Endothelial cell of umbilical vein (primary cell): ENCODE measurements around the gene SEMG1. TPM values are rescaled to one million over a fixed set of nuclear protein-coding genes. Genes with fewer than 3 reads are reported as not detected.

Experiments used
- BruUV-seq: library from RNA; stranded (reverse); fragments of 400-500 nt; replicated peaks from 2 replicates; lab custom pipeline; 2021; lab: Mats Ljungman, UMichigan
- CTCF ChIA-PET: fragments of 300-600, 350-600 bp; sonication (Branson Sonifier 250); formaldehyde crosslinking; loops from one replicate; lab custom pipeline; 2021; ENCODE audit warnings: antibody characterized with exemption, inconsistent platforms; lab: Charles Lee
- POLR2A ChIA-PET: fragments of 300-600, 350-600 bp; sonication (Branson Sonifier 250); formaldehyde crosslinking; loops from one replicate; lab custom pipeline; 2021; ENCODE audit warnings: antibody characterized with exemption, inconsistent platforms; lab: Charles Lee
- DNase-seq: peaks from one replicate; pipeline ENCODE4 v3.0.0-alpha.2; 2011; ENCODE audit warnings: low read depth, low spot score
- FAIRE-seq: peaks from 2 replicates; lab custom pipeline; 2011; peaks lifted over from hg19 to GRCh38; lab: Jason Lieb, UNC
- H2AFZ ChIP-seq: 2 replicates; pipeline ENCODE4 v1.6.0; 2012; ENCODE audit warnings: low read depth, low read length, control low read depth, inconsistent platforms
- H3K27ac ChIP-seq: 2 replicates; pipeline ENCODE4 v1.5.1; 2011; ENCODE audit warnings: low read depth, mild to moderate bottlenecking, control low read depth, low read length, moderate library complexity; ENCODE audit not compliant: insufficient read depth
- H3K27me3 ChIP-seq, 2 experiments: 2 replicates each; pipeline versions ENCODE4 v1.6.0 to v1.6.1; 2011; ENCODE audit warnings: low read length in 2 of 2, mixed read lengths in 1 of 2; ENCODE audit not compliant: control insufficient read depth in 2 of 2, insufficient read depth in 2 of 2
- H3K36me3 ChIP-seq, 2 experiments: 2 replicates in 1 of 2; 3 replicates in 1 of 2; pipeline ENCODE4 v1.5.1; 2011; ENCODE audit warnings: low read length in 2 of 2, mild to moderate bottlenecking in 1 of 2, moderate library complexity in 1 of 2; ENCODE audit not compliant: control insufficient read depth in 2 of 2, insufficient read depth in 2 of 2; ENCODE audit errors: extremely low read depth in 1 of 2
- H3K4me1 ChIP-seq: 3 replicates; pipeline ENCODE4 v1.5.1; 2011; ENCODE audit warnings: mild to moderate bottlenecking, low read length; ENCODE audit not compliant: control insufficient read depth, insufficient read depth; ENCODE audit errors: extremely low read depth
- H3K4me2 ChIP-seq: 2 replicates; pipeline ENCODE4 v1.6.1; 2011; ENCODE audit warnings: low read length, control low read depth, mixed read lengths; ENCODE audit not compliant: insufficient read depth
- H3K4me3 ChIP-seq, 3 experiments: fragments of 200-600 bp in 1 of 3; sonication (generic), shearing (Covaris generic) in 1 of 3; replicated peaks in 1 of 3; 2 replicates each; pipeline ENCODE4 v1.5.1; 2011 to 2016; ENCODE audit warnings: control low read depth in 3 of 3, low read length in 3 of 3, mild to moderate bottlenecking in 2 of 3, inconsistent platforms in 1 of 3, low read depth in 1 of 3, moderate library complexity in 1 of 3; ENCODE audit not compliant: insufficient read depth in 1 of 3
- H3K79me2 ChIP-seq: 2 replicates; pipeline ENCODE4 v1.6.0; 2012; ENCODE audit warnings: low read length, inconsistent platforms; ENCODE audit not compliant: control insufficient read depth, insufficient read depth
- H3K9ac ChIP-seq: replicated peaks from 2 replicates; pipeline ENCODE3; 2011; ENCODE audit warnings: low read length, control low read depth; ENCODE audit not compliant: insufficient read depth; ENCODE audit errors: extremely low read depth
- H3K9me1 ChIP-seq: replicated peaks from 3 replicates; pipeline ENCODE4 v1.6.0; 2011; ENCODE audit warnings: mild to moderate bottlenecking, low read length; ENCODE audit not compliant: control insufficient read depth, insufficient read depth; ENCODE audit errors: extremely low read depth
- H3K9me3 ChIP-seq: replicated peaks from 2 replicates; pipeline ENCODE4 v1.5.1; 2012; ENCODE audit warnings: low read length, inconsistent platforms; ENCODE audit not compliant: control insufficient read depth, insufficient read depth
- H4K20me1 ChIP-seq: replicated peaks from 2 replicates; pipeline ENCODE3; 2011; ENCODE audit warnings: mild to moderate bottlenecking, low read length; ENCODE audit not compliant: control insufficient read depth, insufficient read depth; ENCODE audit errors: extremely low read depth
- CTCF ChIP-seq, 2 donors: IDR thresholded peaks; 1 replicate in 1 of 2; 2 replicates in 1 of 2; pipeline ENCODE4 v1.5.1; 2011; ENCODE audit warnings: low read length in 2 of 2, mild to moderate bottlenecking in 2 of 2, moderate library complexity in 2 of 2, control low read depth in 1 of 2, inconsistent platforms in 1 of 2, low read depth in 1 of 2; ENCODE audit not compliant: insufficient read depth in 1 of 2; ENCODE audit errors: extremely low read depth in 1 of 2
- FOS ChIP-seq: IDR thresholded peaks from 2 replicates; pipeline ENCODE4 v1.6.1; 2011; ENCODE audit warnings: mild to moderate bottlenecking, low read length, moderate library complexity, borderline replicate concordance; ENCODE audit not compliant: insufficient read depth
- GATA2 ChIP-seq: IDR thresholded peaks from 2 replicates; pipeline ENCODE4 v1.7.0; 2011; ENCODE audit warnings: low read depth, mild to moderate bottlenecking, moderate library complexity, mixed read lengths, low read length; ENCODE audit not compliant: insufficient read length, insufficient read depth
- MAX ChIP-seq: IDR thresholded peaks from 2 replicates; pipeline ENCODE4 v1.6.1; 2011; ENCODE audit not compliant: insufficient read depth, insufficient read length
- MYC ChIP-seq: IDR thresholded peaks from one replicate; pipeline ENCODE4 v1.6.1; 2011; ENCODE audit warnings: mild to moderate bottlenecking, low read depth, low read length
- POLR2A ChIP-seq: IDR thresholded peaks from 2 replicates; pipeline ENCODE4 v1.6.1; 2012; ENCODE audit warnings: low read depth, mild to moderate bottlenecking, control low read depth, low read length
- POLR2AphosphoS5 ChIP-seq: IDR thresholded peaks from 2 replicates; pipeline ENCODE4 v1.6.1; 2012; ENCODE audit warnings: low read depth, mild to moderate bottlenecking, control low read depth, low read length, moderate library complexity; ENCODE audit not compliant: insufficient read depth
- dilution Hi-C: fragments of 300-500 bp; cut with MboI; formaldehyde crosslinking; loops from one replicate; pipeline ENCODE4 v1.15.0; 2019; ENCODE audit warnings: low sequenced_read_pairs; ENCODE audit not compliant: extremely low pct_ligation_motif_present
- intact Hi-C: fragments of 100-400 bp; cut with micrococcal nuclease; formaldehyde crosslinking; loops from one replicate; pipeline ENCODE4 v1.10.0; 2022
- polyA plus RNA-seq, 4 experiments: library from polyadenylated mRNA; depleted of rRNA in 3 of 4; stranded (reverse) in 3 of 4; unstranded in 1 of 4; fragments of >200 nt; gene quantifications; 2 replicates each; pipeline versions ENCODE4 v1.2.1 to v1.2.3, GENCODE V29; 2011 to 2012; ENCODE audit warnings: missing spikeins in 1 of 4
- total RNA-seq: library from RNA; stranded (reverse); gene quantifications from 2 replicates; pipeline ENCODE4 v1.2.3, GENCODE V29; 2021

The SEMG1 gene
- total and polyA plus RNA-seq, 2 donors (not counting 3 experiments of a cell fraction or from before 2014, with no cell fraction given): not detected

- H3K9ac ChIP-seq: no peak overlapping the region
- H3K27ac ChIP-seq: no peak overlapping the region
- no TSS peak for BruUV-seq
- dilution Hi-C loops: no loop called here
- no peak for DNase-seq
- no peaks in the 10 kb centered on the region for H3K27me3 ChIP-seq
- TF ChIP-seq MYC (no peak), CTCF (IDR thresholded peaks at IDR 0.05; ENCODE audit: extremely low read depth in 1 of 2, insufficient read depth in 1 of 2, low read depth in 1 of 2, low read length in 2 of 2) (no peak), POLR2AphosphoS5 (no peak), POLR2A (no peak), GATA2 (no peak), FOS (no peak), MAX (no peak)
- H3K9me1 ChIP-seq: no peaks in the 10 kb centered on the region
- H4K20me1 ChIP-seq: no peaks in the 10 kb centered on the region
- H3K4me1 ChIP-seq: no peaks in the 10 kb centered on the region
- CTCF ChIA-PET: no interaction called here
- no peaks in the 10 kb centered on the region for H3K9me3 ChIP-seq
- H3K36me3 ChIP-seq: no peaks in the 10 kb centered on the region
- H3K4me2 ChIP-seq: no peak overlapping the region
- POLR2A ChIA-PET: no interaction called here
- H3K4me3 ChIP-seq: no peak overlapping the region
- no peak overlapping the region for H2AFZ ChIP-seq
- intact Hi-C loops: no loop called here
- no peaks in the 10 kb centered on the region for H3K79me2 ChIP-seq
- no peak for FAIRE-seq
These were observed 50.3 kb downstream of the SEMG1 start for GRCh38 chr20:45257161-45257560.
